Adrenal gland (tissue), 5 donors: ENCODE results near the gene TRIP6.
"Not testable (repeated sequence)": the region's sequence is repeated elsewhere in the genome, so short reads cannot be mapped to it uniquely, and the experiment has no call there.

Experiments
- POLR2A ChIP-seq, 2 donors: fragments of 450-650 bp; IDR thresholded peaks; one replicate each; pipeline ENCODE4 v1.6.1; 2017; ENCODE audit warnings: antibody characterized with exemption in 2 of 2, mild to moderate bottlenecking in 2 of 2, moderate library complexity in 1 of 2
- TF ChIP-seq, protein P1 (sequence below), 6 experiments: fragments of 450-650 bp in 4 of 6; fragments of 200-600 bp in 2 of 6; sonication (generic) in 1 of 6; IDR thresholded peaks; 1 replicate in 5 of 6; 2 replicates in 1 of 6; pipeline versions ENCODE4 v1.5.1 to v1.8.0; 2016 to 2021; ENCODE audit warnings: antibody characterized with exemption in 6 of 6, mild to moderate bottlenecking in 2 of 6, moderate library complexity in 1 of 6
- donor health status: DM: no; HTN: no; CAD: no.

DNA sequence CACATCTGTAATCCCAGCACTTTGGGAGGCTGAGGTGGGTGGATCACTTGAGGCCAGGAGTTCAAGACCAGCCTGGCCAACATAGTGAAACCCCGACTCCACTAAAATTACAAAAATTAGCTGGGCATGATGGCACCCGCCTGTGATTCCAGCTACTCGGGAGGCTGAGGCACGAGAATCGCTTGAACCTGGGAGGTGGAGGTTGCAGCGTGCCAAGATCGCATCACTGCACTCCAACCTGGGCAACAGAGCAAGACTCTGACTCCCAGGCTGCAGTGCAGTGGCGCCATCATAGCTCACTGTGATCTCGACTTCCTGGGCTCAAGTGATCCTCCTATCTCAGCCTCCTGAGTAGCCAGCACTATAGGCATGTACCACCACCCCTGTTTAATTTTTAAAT, 12.3 kb upstream of the TRIP6 start:
- TF ChIP-seq, protein P1, sequence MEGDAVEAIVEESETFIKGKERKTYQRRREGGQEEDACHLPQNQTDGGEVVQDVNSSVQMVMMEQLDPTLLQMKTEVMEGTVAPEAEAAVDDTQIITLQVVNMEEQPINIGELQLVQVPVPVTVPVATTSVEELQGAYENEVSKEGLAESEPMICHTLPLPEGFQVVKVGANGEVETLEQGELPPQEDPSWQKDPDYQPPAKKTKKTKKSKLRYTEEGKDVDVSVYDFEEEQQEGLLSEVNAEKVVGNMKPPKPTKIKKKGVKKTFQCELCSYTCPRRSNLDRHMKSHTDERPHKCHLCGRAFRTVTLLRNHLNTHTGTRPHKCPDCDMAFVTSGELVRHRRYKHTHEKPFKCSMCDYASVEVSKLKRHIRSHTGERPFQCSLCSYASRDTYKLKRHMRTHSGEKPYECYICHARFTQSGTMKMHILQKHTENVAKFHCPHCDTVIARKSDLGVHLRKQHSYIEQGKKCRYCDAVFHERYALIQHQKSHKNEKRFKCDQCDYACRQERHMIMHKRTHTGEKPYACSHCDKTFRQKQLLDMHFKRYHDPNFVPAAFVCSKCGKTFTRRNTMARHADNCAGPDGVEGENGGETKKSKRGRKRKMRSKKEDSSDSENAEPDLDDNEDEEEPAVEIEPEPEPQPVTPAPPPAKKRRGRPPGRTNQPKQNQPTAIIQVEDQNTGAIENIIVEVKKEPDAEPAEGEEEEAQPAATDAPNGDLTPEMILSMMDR (IDR thresholded peaks at IDR 0.05) = not testable (repeated sequence)
- not testable (repeated sequence) for TF ChIP-seq POLR2A (IDR thresholded peaks at IDR 0.05)
